Ishikawa (cell line): ENCODE data around the gene SCN8A.

Experiments used
- FOXM1 ChIP-seq: IDR thresholded peaks from 2 replicates; pipeline ENCODE4 v1.6.1; 2012; ENCODE audit warnings: low read depth, borderline replicate concordance
- MAX ChIP-seq: IDR thresholded peaks from 2 replicates; pipeline ENCODE4 v1.6.1; 2012
- NFIC ChIP-seq: IDR thresholded peaks from 2 replicates; pipeline ENCODE4 v1.6.1; 2012
- TAF1 ChIP-seq: IDR thresholded peaks from 2 replicates; pipeline ENCODE4 v1.6.1; 2012; ENCODE audit warnings: low read depth, mild to moderate bottlenecking
- YY1 ChIP-seq: IDR thresholded peaks from 2 replicates; pipeline ENCODE4 v1.6.1; 2012; ENCODE audit warnings: low read depth
- TF ChIP-seq, protein P1 (sequence below): IDR thresholded peaks from 2 replicates; pipeline ENCODE4 v1.6.1; 2012; ENCODE audit warnings: low read depth, mild to moderate bottlenecking
- TF ChIP-seq, protein P2 (sequence below): IDR thresholded peaks from 2 replicates; pipeline ENCODE4 v1.6.1; 2012

DNA sequence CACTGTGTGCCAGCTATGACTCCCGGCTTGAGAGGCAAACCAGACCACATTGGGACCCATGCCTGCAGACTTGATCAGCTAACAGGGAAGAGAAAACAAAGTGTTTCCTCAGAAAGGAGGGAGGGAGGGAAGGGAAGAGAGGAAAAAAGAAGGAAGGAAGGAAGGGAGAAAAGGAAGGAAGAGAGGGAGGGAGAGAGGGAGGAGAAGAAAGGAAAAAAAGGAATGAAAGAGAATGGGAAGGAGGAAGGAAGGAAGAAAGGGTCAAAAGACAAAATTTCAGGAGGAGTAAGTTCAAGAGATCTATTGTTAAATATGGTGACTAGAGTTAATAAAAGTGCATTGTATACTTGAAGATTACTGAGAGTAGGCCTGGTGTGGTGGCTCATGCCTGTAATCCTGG, 238.6 kb downstream of the SCN8A start:
- TF ChIP-seq YY1 (no peak), FOXM1 (no peak), MAX (no peak), NFIC (no peak), TAF1 (no peak)
- TF ChIP-seq, protein P1, sequence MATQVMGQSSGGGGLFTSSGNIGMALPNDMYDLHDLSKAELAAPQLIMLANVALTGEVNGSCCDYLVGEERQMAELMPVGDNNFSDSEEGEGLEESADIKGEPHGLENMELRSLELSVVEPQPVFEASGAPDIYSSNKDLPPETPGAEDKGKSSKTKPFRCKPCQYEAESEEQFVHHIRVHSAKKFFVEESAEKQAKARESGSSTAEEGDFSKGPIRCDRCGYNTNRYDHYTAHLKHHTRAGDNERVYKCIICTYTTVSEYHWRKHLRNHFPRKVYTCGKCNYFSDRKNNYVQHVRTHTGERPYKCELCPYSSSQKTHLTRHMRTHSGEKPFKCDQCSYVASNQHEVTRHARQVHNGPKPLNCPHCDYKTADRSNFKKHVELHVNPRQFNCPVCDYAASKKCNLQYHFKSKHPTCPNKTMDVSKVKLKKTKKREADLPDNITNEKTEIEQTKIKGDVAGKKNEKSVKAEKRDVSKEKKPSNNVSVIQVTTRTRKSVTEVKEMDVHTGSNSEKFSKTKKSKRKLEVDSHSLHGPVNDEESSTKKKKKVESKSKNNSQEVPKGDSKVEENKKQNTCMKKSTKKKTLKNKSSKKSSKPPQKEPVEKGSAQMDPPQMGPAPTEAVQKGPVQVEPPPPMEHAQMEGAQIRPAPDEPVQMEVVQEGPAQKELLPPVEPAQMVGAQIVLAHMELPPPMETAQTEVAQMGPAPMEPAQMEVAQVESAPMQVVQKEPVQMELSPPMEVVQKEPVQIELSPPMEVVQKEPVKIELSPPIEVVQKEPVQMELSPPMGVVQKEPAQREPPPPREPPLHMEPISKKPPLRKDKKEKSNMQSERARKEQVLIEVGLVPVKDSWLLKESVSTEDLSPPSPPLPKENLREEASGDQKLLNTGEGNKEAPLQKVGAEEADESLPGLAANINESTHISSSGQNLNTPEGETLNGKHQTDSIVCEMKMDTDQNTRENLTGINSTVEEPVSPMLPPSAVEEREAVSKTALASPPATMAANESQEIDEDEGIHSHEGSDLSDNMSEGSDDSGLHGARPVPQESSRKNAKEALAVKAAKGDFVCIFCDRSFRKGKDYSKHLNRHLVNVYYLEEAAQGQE = no peak
- TF ChIP-seq, protein P2, sequence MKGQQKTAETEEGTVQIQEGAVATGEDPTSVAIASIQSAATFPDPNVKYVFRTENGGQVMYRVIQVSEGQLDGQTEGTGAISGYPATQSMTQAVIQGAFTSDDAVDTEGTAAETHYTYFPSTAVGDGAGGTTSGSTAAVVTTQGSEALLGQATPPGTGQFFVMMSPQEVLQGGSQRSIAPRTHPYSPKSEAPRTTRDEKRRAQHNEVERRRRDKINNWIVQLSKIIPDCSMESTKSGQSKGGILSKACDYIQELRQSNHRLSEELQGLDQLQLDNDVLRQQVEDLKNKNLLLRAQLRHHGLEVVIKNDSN = no peak
